IPS-18a (cell line): ENCODE data around the gene DOCK11.

Source experiments
- H3K27ac ChIP-seq: one replicate; pipeline ENCODE4 v1.5.1; 2013; ENCODE audit warnings: low read length
- H3K27me3 ChIP-seq: one replicate; pipeline ENCODE4 v1.6.1; 2013; ENCODE audit warnings: mild to moderate bottlenecking, low read length; ENCODE audit not compliant: control insufficient read depth, insufficient read depth
- H3K36me3 ChIP-seq: one replicate; pipeline ENCODE4 v1.6.1; 2013; ENCODE audit warnings: low read depth, low read length; ENCODE audit not compliant: control insufficient read depth
- H3K4me1 ChIP-seq: one replicate; pipeline ENCODE4 v1.6.1; 2013; ENCODE audit warnings: low read depth, low read length; ENCODE audit not compliant: control insufficient read depth
- H3K4me3 ChIP-seq: one replicate; pipeline ENCODE4 v1.5.1; 2013; ENCODE audit warnings: low read length
- H3K9ac ChIP-seq: one replicate; pipeline ENCODE4 v1.6.1; 2013; ENCODE audit warnings: mild to moderate bottlenecking, low read length, moderate library complexity
- H3K9me3 ChIP-seq: one replicate; pipeline ENCODE4 v1.6.1; 2013; ENCODE audit warnings: low read depth, low read length; ENCODE audit not compliant: control insufficient read depth

The DOCK11 gene

GRCh38 chrX:118521435-118521834 is 25.8 kb downstream of the DOCK11 start:
- Histone ChIP-seq H3K27ac (no peak overlapping the region), H3K4me3 (no peak overlapping the region)

GRCh38 chrX:118522230-118522926 is 26.8 kb downstream of the DOCK11 start:
- Histone ChIP-seq H3K9me3 (peaks cover 24% of the 10 kb centered on the region), H3K4me1 (no peaks in the 10 kb centered on the region), H3K27me3 (no peaks in the 10 kb centered on the region), H3K36me3 (no peaks in the 10 kb centered on the region), H3K27ac (no peak overlapping the region), H3K4me3 (no peak overlapping the region), H3K9ac (no peak overlapping the region)

More at GRCh38 chrX:118521435-118521834, 25.8 kb downstream of the DOCK11 start:
- Histone ChIP-seq H3K9ac (no peak overlapping the region), H3K36me3 (no peaks in the 10 kb centered on the region), H3K27me3 (no peaks in the 10 kb centered on the region), H3K4me1 (no peaks in the 10 kb centered on the region), H3K9me3 (peaks cover 18% of the 10 kb centered on the region)

GRCh38 chrX:118523920-118524319 is 28.3 kb downstream of the DOCK11 start:
- H3K9me3 ChIP-seq: peaks cover 20% of the 10 kb centered on the region
- H3K27ac ChIP-seq: no peak overlapping the region
- H3K4me3 ChIP-seq: no peak overlapping the region
- no peaks in the 10 kb centered on the region for H3K27me3 ChIP-seq
- H3K9ac ChIP-seq: no peak overlapping the region
- H3K4me1 ChIP-seq: no peaks in the 10 kb centered on the region
- H3K36me3 ChIP-seq: no peaks in the 10 kb centered on the region

GRCh38 chrX:118524344-118524743 is 28.7 kb downstream of the DOCK11 start:
- Histone ChIP-seq H3K9ac (no peak overlapping the region), H3K4me1 (no peaks in the 10 kb centered on the region), H3K4me3 (no peak overlapping the region), H3K9me3 (peaks cover 20% of the 10 kb centered on the region), H3K27ac (no peak overlapping the region), H3K36me3 (no peaks in the 10 kb centered on the region), H3K27me3 (no peaks in the 10 kb centered on the region)

- Histone ChIP-seq H3K27ac (no peak overlapping the region), H3K9me3 (peaks cover 20% of the 10 kb centered on the region), H3K36me3 (no peaks in the 10 kb centered on the region), H3K4me3 (no peak overlapping the region), H3K4me1 (no peaks in the 10 kb centered on the region), H3K9ac (no peak overlapping the region), H3K27me3 (no peaks in the 10 kb centered on the region)
These were observed 29.6 kb downstream of the DOCK11 start for GRCh38 chrX:118525174-118525730.

- peaks cover 20% of the 10 kb centered on the region for H3K9me3 ChIP-seq
- no peak overlapping the region for H3K27ac ChIP-seq
- no peaks in the 10 kb centered on the region for H3K27me3 ChIP-seq
- no peaks in the 10 kb centered on the region for H3K36me3 ChIP-seq
- H3K9ac ChIP-seq: no peak overlapping the region
- H3K4me3 ChIP-seq: no peak overlapping the region
- H3K4me1 ChIP-seq: no peaks in the 10 kb centered on the region
These were observed 30.5 kb downstream of the DOCK11 start for GRCh38 chrX:118526149-118526548.

GRCh38 chrX:118528071-118528737 is 32.6 kb downstream of the DOCK11 start:
- H3K27me3 ChIP-seq: no peaks in the 10 kb centered on the region
- no peak overlapping the region for H3K27ac ChIP-seq
- H3K9ac ChIP-seq: no peak overlapping the region

GRCh38 chrX:118530219-118530911 is 34.8 kb downstream of the DOCK11 start:
- Histone ChIP-seq H3K27ac (no peak overlapping the region), H3K9ac (no peak overlapping the region)

More at GRCh38 chrX:118528071-118528737, 32.6 kb downstream of the DOCK11 start:
- Histone ChIP-seq H3K9me3 (peaks cover 15% of the 10 kb centered on the region), H3K4me3 (no peak overlapping the region), H3K4me1 (peaks cover 1% of the 10 kb centered on the region), H3K36me3 (no peaks in the 10 kb centered on the region)

GRCh38 chrX:118534716-118535493 is 39.3 kb downstream of the DOCK11 start:
- Histone ChIP-seq H3K9me3 (peaks cover 5% of the 10 kb centered on the region), H3K27ac (no peak overlapping the region), H3K36me3 (no peaks in the 10 kb centered on the region), H3K4me3 (no peak overlapping the region), H3K27me3 (no peaks in the 10 kb centered on the region), H3K4me1 (peaks cover 18% of the 10 kb centered on the region), H3K9ac (peak overlapping the region; percentile 18)

More at GRCh38 chrX:118530219-118530911, 34.8 kb downstream of the DOCK11 start:
- Histone ChIP-seq H3K4me1 (peaks cover 18% of the 10 kb centered on the region), H3K4me3 (no peak overlapping the region), H3K9me3 (peaks cover 6% of the 10 kb centered on the region), H3K27me3 (no peaks in the 10 kb centered on the region), H3K36me3 (no peaks in the 10 kb centered on the region)

GRCh38 chrX:118536204-118536603 is 40.6 kb downstream of the DOCK11 start:
- Histone ChIP-seq H3K4me3 (no peak overlapping the region), H3K27me3 (no peaks in the 10 kb centered on the region), H3K9ac (no peak overlapping the region), H3K27ac (no peak overlapping the region), H3K36me3 (no peaks in the 10 kb centered on the region), H3K4me1 (peaks cover 18% of the 10 kb centered on the region), H3K9me3 (peaks cover 11% of the 10 kb centered on the region)
